ENCODE results near the gene FXYD5. TPM values are rescaled to one million over a fixed set of nuclear protein-coding genes. Genes with fewer than 3 reads are reported as not detected.

Gene FXYD5
- total and polyA plus RNA-seq, 2 experiments from 2014 or later, result 11.3 to 14.5 TPM

- DNase-seq (ENCODE audit: low read depth in 1 of 2, low spot score in 1 of 2), result no peak
- H3K4me1 ChIP-seq (ENCODE audit: low read depth), result no peaks in the 10 kb centered on the region
Observed at GRCh38 chr19:35177377-35178274, 23.1 kb downstream of the FXYD5 start.

GRCh38 chr19:35178701-35179100 lies 24.2 kb downstream of the FXYD5 start:
- H3K36me3 ChIP-seq, result no peaks in the 10 kb centered on the region
- no peak for TF ChIP-seq CTCF (IDR thresholded peaks at IDR 0.05; ENCODE audit: low read depth, low read length)
- no peaks in the 10 kb centered on the region for H3K4me1 ChIP-seq (ENCODE audit: low read depth)
- H3K27me3 ChIP-seq, result no peaks in the 10 kb centered on the region
- DNase-seq (ENCODE audit: low read depth in 1 of 2, low spot score in 1 of 2), result peak in 1 of 2 donors; percentile 62
- H3K27ac ChIP-seq, result no peak overlapping the region
- H3K9me3 ChIP-seq (ENCODE audit: low read depth), result no peaks in the 10 kb centered on the region
- H3K4me3 ChIP-seq, result no peak overlapping the region

More at GRCh38 chr19:35177377-35178274, 23.1 kb downstream of the FXYD5 start:
- no peak for TF ChIP-seq CTCF (IDR thresholded peaks at IDR 0.05; ENCODE audit: low read depth, low read length)
- no peak overlapping the region for H3K27ac ChIP-seq
- no peaks in the 10 kb centered on the region for H3K27me3 ChIP-seq
- no peaks in the 10 kb centered on the region for H3K9me3 ChIP-seq (ENCODE audit: low read depth)
- H3K36me3 ChIP-seq, result no peaks in the 10 kb centered on the region
- H3K4me3 ChIP-seq, result no peak overlapping the region

GRCh38 chr19:35179830-35180229 lies 25.3 kb downstream of the FXYD5 start:
- H3K4me1 ChIP-seq (ENCODE audit: low read depth), result no peaks in the 10 kb centered on the region
- no peaks in the 10 kb centered on the region for H3K9me3 ChIP-seq (ENCODE audit: low read depth)
- no peaks in the 10 kb centered on the region for H3K27me3 ChIP-seq
- no peaks in the 10 kb centered on the region for H3K36me3 ChIP-seq
- TF ChIP-seq CTCF (IDR thresholded peaks at IDR 0.05; ENCODE audit: low read depth, low read length), result no peak
- no peak overlapping the region for H3K4me3 ChIP-seq
- DNase-seq (ENCODE audit: low read depth in 1 of 2, low spot score in 1 of 2), result no peak
- no peak overlapping the region for H3K27ac ChIP-seq

GRCh38 chr19:35181387-35181786 lies 26.9 kb downstream of the FXYD5 start:
- H3K27me3 ChIP-seq, result no peaks in the 10 kb centered on the region
- DNase-seq (ENCODE audit: low read depth in 1 of 2, low spot score in 1 of 2), result no peak
- no peak for TF ChIP-seq CTCF (IDR thresholded peaks at IDR 0.05; ENCODE audit: low read depth, low read length)
- H3K4me3 ChIP-seq, result no peak overlapping the region
- no peak overlapping the region for H3K27ac ChIP-seq
- no peaks in the 10 kb centered on the region for H3K4me1 ChIP-seq (ENCODE audit: low read depth)
- no peaks in the 10 kb centered on the region for H3K36me3 ChIP-seq
- no peaks in the 10 kb centered on the region for H3K9me3 ChIP-seq (ENCODE audit: low read depth)

GRCh38 chr19:35184267-35184666 lies 29.7 kb downstream of the FXYD5 start:
- no peak for DNase-seq (ENCODE audit: low read depth in 1 of 2, low spot score in 1 of 2)
- Histone ChIP-seq H3K27ac (no peak overlapping the region), H3K36me3 (no peaks in the 10 kb centered on the region), H3K4me3 (no peak overlapping the region), H3K27me3 (no peaks in the 10 kb centered on the region), H3K4me1 (ENCODE audit: low read depth) (no peaks in the 10 kb centered on the region), H3K9me3 (ENCODE audit: low read depth) (no peaks in the 10 kb centered on the region)
- TF ChIP-seq CTCF (IDR thresholded peaks at IDR 0.05; ENCODE audit: low read depth, low read length), result no peak
